ENCODE data around the gene EIF4H.
"Not testable (repeated sequence)": the region's sequence is repeated elsewhere in the genome, so short reads cannot be mapped to it uniquely, and the experiment has no call there.

Gene EIF4H

DNA sequence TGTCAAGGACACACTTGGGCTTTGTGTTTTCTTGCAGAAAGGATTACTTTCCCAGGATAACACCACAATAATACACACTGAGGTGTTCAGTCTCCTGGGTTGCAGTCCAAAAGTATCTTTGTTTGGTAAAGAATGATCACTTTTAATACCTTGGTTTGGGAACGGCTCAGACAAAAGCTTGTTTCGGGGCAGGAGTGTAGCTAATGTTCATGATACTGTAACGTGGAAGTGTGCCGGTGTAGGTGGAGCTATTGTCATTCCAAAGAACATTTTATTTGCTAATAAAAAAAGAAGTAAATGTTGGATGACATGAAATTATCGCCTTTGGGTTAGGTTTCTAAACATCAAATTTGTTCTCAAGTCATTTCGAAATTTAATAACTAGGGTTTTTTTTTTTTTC, 1.2 kb downstream of the EIF4H start:
- DNase-seq (ENCODE audit: low read depth) = no peak

DNA sequence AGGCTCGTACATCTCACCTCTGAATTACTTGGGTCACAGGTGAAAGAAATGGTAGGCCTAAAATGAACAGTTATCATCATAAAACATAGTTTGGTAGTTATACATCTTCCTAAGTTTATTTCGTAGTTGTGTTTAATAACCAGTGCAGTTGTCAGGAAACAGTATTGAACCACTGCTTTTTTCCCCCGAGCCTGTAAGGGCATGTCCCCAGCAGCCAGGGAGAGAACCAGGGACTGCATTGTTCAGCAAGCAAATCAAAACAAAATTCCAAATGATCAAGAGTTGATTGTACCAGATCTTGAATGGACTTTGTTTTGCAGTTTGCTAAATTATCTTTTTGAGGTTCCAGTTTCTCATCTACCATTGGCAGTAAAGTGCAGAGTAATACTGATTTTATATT, 2.4 kb downstream of the EIF4H start:
- no peak for DNase-seq (ENCODE audit: low read depth)

DNA sequence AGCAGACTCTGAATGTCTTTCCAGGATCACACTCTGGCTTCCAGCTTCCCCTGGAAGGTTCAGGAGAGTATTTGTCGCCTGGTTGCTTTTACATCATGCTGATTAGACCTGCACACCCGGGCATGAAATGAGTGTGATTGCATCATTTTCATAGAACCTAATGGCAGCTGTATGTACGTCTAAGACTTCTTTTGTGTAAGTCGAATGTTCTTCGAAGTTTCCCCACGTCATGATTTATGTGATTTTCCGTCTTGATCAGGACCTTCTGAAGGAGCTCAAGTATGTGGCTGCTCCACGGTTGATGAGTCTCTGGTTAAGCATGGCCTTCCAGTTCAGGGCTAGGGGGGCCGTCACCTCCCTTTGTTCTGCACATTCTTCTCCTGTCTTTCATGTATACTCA, 4.5 kb downstream of the EIF4H start:
- peak; percentile 17 for DNase-seq (ENCODE audit: low read depth)

DNA sequence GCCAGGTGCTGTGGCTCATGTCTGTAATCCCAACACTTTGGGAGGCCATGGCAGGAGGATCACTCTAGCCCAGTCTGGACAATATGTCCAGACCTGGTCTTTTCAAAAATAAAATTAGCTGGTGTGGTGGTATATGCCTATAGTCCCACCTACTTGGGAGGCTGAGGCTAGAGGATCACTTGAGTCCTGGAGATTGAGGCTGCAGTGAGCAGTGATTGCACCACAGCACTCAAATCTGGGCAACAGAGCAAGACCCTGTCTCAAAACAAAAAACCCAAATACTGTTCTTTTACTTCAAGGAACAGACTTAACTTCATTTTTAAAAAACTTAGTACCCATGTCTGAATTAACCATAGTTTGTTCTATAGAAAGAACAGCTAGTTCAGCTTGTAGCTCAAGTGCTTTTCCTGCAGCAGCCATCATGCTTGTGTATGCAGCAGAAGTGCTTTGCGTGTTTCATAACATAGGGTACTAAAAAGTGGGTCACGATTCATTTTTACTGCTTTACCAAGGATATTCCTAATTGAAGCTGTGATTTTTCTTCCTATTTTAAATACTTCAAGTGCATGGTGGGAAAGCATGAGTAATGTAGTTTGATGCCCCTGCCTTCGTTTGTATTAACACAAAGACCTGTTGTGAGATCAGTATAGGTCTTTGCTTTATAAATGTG, 5.9 kb downstream of the EIF4H start:
- DNase-seq (ENCODE audit: low read depth) = no peak

DNA sequence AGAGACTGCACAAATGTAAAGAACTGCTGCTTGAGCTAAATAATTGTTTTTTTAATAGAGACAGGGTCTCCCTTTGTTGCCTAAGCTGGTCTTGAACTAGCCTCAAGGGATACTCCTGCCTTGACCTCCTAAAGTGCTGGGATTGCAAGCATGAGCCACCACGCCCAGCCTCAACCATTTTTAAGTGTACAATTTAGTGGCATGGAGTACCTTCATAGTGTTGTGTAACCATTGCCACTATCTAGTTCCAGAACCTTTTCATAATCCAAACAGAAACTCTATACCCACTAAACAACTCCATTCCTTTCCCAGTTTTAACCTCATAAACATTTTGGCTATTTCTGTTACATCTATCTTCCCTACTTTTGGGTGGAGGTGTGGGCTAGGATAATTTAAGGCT, 6.7 kb downstream of the EIF4H start:
- peak; percentile 36 for DNase-seq (ENCODE audit: low read depth)

DNA sequence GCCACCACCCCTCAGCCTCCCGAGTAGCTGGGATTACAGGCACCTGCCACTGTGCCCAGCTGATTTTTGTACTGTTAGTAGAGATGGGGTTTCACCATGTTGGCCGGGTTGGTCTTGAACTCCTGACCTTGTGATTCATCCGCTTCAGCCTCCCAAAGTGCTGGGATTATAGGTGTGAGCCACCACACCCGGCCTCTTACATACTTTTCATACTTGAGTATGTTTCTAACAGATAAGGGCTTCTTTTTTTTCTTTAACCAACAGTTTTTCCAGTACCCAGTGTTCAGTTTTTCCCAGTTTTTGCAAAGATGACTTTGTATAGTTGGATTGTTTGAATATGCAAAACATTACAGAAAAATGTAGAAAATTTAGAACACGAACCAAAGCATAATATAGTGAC, 7.7 kb downstream of the EIF4H start:
- DNase-seq (ENCODE audit: low read depth) = no peak

DNA sequence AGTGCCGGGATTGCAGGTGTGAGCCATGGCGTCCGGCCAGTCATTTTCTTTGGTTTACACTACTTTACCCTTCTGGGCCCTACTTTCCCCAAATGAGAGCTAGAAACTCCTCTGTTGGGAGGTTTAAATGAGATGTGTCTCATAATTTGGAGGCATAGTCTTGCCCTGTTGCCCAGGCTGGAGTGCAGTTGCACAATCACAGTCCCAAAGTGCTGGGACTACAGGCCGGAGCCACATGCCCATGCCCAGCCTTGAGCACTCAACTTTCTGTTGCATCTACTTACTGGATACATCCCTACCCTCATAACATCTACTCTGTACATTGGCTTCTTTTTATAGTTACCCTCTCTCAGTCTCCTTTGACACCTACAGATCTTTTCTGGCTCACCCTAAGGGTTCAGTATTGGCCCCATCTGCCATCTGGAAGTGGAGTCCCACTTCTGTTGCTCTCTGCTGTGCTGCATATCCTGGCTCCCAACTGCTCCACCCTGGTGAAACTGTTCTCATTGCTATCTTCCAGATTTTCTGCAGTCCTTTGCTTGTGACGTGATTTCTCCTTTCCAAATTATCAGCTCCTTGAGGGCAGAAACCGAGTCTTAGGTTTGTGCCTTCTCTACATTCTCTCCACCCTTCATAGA, 8.4 kb downstream of the EIF4H start:
- DNase-seq (ENCODE audit: low read depth) = no peak

DNA sequence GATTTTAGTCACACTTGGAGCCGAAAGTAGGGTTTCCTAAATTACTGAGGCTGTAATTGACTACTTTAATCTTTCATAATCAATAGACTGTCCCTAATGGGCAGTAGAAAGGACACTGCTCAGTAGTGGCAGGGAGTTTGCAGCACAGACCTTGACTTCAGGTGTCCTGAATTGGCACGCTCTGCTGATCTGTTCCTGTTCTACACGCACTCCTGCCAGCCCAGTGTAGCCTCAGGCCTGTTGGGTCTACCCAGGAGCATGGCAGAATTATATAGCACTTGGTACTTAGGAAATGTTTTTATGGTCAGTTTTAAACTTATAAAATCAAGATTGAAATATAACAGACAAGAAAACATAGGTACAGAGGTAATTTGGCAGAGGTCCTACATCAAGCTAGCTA, 9.0 kb downstream of the EIF4H start:
- no peak for DNase-seq (ENCODE audit: low read depth)

DNA sequence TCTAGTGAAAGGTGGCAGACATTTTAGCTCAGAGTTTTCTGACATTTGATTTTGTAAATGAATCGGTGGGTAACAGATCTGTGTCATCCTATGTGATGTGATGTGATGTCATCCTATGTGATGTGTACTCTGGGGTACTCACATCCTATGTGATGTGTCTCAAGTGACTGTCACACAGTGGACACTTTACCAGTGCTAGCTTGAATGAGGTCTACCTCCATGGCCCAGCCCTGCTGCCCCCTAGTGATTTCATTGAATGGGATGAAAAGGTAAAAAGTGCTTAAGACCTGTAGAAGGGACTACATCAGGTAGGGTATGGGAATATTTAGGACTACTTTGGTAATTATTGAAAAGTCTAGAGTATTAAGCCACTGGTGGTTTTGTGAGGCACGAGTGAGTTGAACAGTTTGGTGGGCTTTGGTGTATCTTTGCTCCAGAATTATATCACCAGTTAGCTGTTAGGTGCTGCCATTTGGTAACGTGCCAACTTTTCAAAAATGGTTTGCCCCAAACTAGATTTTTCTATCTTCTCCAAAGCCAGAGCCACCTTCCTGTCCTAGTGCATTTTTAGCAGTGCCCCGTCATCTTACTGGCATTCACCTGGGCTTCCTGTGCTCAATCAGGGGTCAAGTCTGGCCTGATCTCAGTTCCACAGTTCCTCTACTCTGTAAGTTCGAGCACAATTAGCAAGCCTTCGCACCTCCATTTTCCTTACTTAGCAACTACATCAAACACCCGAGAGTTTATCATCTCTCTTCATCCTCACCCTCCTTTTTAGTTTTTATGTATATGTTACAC, 9.7 kb downstream of the EIF4H start:
- no peak for DNase-seq (ENCODE audit: low read depth)

DNA sequence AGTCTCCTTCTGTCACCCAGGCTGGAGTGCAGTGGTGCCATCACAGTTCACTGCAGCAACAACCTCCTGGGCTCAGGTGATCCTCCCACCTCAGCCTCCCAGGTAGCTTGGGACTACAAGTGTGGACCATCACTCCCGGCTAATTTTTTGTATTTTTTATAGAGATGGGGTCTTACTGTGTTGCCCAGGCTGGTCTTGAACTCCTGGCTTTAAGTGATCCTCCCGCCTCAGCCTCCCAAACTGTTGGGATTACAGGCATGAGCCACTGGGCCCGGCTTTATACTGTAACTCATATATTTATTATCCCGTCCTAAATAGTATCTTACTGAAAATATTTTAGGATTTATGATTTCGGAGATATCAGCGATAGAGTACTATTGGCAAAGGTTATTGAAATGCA, 10.9 kb downstream of the EIF4H start:
- DNase-seq (ENCODE audit: low read depth) = no peak

DNA sequence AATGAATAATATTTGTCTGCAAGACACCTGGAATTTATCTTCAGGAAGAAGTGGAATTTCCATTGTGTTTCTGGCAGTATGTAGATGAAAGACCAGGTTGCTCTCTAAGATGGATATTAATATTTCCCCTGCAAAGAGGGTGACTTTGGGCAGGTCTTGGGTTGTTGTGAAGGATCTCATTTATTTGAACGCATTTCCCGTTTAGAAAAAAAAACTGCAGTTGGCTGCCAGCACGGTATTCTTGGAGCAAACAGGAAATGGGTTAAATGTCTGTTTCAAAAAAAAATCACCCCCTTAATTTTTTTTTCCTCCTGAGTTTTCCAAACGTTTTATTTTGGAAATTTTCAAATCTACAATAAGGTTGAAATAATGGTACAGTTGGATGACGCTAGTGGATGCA, 11.5 kb downstream of the EIF4H start:
- no peak for DNase-seq (ENCODE audit: low read depth)

DNA sequence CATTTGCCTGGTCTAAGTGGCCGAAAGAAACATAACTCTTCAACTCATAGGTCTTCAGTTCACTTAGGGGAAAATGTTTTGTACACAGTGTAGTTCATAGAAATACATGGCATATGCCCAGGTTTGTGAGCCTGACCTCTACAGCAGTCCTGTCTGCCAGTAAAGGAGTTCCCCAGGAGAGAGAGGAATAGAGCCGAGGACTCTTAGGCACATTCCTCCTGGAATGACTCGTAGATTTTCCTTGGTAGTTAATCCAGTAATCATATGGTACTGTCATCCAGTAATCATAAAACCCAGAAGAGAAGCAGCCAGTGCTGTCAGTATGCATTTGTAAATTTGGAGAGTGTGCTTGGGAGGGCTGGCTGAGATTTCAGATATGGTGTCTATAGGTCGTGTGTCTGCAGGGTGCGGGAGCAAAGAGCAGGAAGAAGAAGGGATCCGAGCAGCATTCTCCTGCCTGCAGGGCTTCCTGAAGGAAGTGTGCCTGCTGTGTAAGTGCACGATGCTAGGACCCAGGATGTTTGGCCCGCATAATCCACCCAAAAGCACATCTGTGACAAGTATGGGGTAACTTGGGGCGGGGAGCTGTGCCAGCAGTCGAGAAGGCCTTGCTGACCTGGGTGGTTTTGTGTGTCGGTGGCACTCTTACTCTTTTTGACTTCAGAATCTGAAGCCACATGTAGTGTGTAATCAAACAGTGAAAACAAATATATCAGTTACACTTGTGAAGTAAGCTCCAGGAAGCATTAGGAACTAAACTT, 13.9 kb downstream of the EIF4H start:
- DNase-seq (ENCODE audit: low read depth) = peak; percentile 51

DNA sequence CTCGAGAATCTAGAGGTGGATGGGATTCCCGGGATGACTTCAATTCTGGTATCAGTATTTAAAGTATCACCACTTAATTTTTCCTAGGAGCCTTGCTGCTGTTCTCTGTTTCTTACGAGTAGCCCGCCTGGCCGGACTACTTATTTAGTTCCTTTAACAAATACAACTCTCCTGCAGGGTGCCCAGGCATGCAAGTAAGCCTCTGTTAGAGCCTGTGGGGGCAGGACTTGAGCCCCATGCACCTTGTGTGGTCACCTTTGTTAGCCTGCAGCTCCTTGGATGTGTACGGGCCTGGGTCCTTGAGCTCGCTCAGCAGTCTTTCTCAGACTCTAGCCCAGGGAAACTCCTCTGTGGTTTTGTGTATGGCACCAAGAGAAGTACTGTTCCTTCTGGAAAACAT, 16.1 kb downstream of the EIF4H start:
- no peak for DNase-seq (ENCODE audit: low read depth)

DNA sequence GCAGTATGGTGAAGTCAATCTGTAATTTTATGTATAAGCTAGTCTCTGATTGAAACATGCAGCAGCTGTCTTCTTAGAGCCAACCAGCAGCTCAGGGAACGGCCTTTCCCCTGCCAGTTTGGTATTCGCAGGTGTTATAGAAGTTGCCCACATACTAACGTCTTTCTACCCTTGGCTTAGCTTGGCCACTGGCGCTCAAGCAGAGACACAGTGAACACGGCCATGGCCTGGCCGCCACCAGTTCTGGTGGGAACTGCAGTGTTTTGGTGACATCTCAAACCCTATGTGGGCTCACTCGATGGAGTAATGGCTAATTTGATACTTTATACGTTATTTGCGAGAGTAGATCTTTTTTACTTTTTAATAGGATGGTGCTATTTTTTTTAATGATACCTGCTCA, 17.1 kb downstream of the EIF4H start:
- DNase-seq (ENCODE audit: low read depth) = no peak

DNA sequence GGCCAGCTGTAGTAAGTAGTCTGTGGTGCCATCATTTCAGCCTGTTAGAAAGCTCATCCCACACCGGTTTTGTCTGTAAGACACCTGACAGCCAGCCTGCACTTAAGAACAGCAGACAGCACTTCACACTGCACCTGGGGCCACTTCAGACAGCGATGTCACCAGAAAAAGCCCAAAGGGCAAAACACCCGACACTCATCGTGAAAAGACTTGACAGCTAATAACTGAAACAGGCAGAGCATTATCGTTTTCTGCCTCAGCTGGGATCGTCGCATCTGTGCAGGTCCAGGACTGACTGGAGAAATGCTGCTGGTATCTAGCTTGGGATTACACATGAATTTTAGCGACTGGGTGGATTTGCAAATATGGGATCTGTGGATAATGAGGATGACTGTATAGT, 18.9 kb downstream of the EIF4H start:
- no peak for DNase-seq (ENCODE audit: low read depth)

DNA sequence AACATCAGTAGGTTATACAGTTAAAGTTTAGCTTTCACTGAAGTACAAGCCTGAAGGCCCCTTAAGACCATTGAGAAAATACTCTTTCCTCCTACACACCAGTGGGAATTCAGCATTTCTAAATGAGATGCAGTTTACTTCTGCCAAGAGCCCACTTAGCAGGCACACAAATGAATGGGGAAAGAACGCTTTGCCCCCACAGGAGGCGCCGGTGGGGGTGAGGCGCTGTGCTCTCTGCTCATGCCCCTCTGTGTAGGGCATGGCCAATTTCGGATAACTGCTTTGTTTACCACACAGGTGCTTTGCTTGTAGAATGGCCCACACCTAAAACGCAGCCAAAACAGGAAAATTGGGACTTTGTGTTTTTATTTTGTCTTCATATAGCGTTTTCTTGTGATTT, 19.8 kb downstream of the EIF4H start:
- DNase-seq (ENCODE audit: low read depth) = no peak

DNA sequence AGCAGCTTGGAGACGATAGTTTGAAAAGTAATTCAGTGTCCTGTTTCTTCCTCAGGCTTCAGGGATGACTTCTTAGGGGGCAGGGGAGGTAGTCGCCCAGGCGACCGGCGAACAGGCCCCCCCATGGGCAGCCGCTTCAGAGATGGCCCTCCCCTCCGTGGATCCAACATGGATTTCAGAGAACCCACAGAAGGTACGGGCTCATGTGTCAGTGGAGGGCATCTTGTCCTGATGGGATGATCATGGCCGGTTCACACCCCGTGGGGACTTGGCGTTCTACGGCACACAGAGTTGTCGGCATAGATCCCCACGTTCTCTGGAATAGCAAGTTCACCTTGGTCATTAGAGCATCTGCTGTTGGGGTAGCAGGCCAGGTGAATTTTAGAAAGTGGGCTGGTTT, 20.5 kb downstream of the EIF4H start:
- DNase-seq (ENCODE audit: low read depth) = no peak

DNA sequence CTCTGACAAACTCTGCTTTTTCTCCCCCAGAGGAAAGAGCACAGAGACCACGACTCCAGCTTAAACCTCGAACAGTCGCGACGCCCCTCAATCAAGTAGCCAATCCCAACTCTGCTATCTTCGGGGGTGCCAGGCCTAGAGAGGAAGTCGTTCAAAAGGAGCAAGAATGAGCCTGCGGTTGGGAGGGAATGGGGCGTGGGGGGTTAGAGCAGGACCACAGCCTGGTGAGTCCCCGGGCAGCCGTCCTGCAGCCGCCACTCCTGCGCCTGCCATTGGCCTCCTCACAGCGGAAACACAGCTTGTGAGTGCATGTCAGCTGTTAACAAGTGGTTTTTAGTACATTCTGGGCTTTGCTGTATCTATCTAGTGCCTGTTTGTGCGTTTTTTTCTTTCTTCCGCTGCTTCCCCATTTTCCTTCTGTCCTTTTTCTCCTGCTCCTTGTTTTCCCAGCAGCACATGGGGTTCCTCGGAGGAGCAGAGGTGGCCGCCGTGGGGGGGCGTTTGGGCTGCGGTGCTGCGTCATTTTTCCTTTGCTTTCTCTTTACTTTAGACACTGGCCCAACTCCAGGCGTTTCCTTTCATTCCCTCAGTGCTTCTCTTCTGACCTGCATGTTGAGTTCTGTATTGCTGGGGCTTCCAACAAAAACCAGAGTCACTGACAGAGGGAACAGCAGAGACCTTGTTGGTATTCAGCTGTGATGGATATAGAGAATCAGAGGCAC, 21.1 kb downstream of the EIF4H start:
- DNase-seq (ENCODE audit: low read depth) = not testable (repeated sequence)

DNA sequence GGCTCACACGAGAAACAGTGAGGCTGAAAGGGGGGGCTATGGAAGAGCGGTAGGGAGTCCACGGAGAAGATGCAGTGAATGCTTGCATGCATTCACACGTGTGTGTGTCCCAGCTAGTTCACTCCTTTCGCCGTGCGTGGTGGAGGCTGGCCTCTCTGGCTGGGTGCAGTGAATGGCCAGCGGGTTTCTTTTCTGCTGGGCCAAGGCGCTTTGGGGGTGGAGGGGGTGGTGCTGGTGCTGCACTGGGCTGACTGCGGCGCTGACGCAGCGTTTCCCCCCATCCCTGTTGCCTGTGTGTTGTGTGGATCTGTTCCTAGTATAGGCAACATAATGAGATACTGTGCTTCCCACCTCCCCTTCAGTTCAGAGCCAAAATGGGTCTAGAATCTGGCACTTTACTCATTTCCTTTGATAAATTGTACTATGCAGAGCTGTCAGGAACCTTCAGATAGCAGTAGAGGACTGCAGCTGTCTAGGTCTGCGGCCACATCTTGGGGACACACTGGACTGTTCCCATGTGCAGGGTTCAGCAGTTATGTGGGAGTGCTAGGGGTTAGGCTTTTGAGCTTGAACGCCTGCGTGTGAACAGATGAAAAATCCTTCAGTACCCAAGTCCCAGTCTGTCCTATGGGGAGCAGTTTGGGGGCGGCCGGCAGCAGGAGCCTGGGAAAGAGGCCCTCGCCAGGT, 22.0 kb downstream of the EIF4H start:
- DNase-seq (ENCODE audit: low read depth) = not testable (repeated sequence)

DNA sequence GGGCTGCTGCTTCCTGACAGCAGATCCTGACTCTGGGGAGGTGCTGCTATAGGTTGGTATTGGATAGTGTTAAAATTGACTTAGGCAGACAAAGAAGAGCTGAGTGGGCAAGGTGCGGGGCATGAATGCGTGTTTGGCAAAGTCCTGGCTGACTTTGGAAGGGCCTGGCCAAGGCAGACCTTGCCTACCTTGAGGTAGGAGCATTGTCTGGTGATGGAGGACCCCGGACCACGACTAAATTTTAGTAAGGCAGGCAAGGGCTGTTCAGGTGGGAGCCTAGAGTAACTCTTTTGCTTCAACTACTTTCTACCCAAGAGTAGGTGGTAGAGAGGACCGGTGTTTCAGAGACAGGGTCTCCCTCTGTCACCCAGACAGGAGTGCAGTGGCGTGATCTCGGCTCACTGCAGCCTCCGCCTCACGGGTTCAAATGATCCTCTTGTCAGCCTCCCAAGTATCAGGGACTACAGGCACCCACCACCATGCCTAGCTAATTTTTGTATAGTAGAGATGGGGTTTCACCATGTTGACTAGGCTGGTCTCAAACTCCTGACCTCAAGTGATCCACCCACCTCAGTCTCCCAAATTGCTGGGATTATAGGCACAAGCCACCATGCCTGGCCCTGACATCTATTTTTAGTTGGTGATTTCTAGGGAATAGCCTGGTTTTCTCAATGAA, 23.4 kb downstream of the EIF4H start:
- DNase-seq (ENCODE audit: low read depth) = no peak
